H1 (cell line): Measurements from ENCODE around the gene WWC2. TPM values are rescaled to one million over a fixed set of nuclear protein-coding genes. Genes with fewer than 3 reads are reported as not detected.

Source experiments
- CTCF ChIA-PET: fragments of 300-600 bp; sonication (Branson Sonifier 250); formaldehyde crosslinking; loops from one replicate; lab custom pipeline; 2021; ENCODE audit not compliant: partially characterized antibody; lab: Charles Lee
- POLR2A ChIA-PET: fragments of 300-600 bp; sonication (Branson Sonifier 250); formaldehyde crosslinking; loops from one replicate; lab custom pipeline; 2021; ENCODE audit warnings: inconsistent platforms; ENCODE audit not compliant: partially characterized antibody; lab: Charles Lee
- DNase-seq, 2 experiments: peaks; one replicate each; pipeline versions ENCODE4 v3.0.0 to v3.0.0-alpha.2; 2010 to 2022; ENCODE audit warnings: low spot score in 2 of 2, low read depth in 1 of 2, mixed read lengths in 1 of 2
- FAIRE-seq: peaks from 2 replicates; lab custom pipeline; 2011; peaks lifted over from hg19 to GRCh38; lab: Jason Lieb, UNC
- H2AFZ ChIP-seq: 2 replicates; pipeline ENCODE4 v1.8.1; 2012; ENCODE audit warnings: low read length, inconsistent platforms
- H2AK5ac ChIP-seq: 2 replicates; pipeline ENCODE4 v1.6.1; 2013; ENCODE audit warnings: low read depth, low read length
- H2BK120ac ChIP-seq: replicated peaks from 2 replicates; pipeline ENCODE3; 2013; ENCODE audit warnings: low read depth, low read length, inconsistent platforms
- H2BK12ac ChIP-seq: 2 replicates; pipeline ENCODE4 v1.6.1; 2013; ENCODE audit warnings: low read depth, low read length
- H2BK15ac ChIP-seq: 2 replicates; pipeline ENCODE4 v1.6.1; 2013; ENCODE audit warnings: low read length
- H2BK20ac ChIP-seq: 2 replicates; pipeline ENCODE4 v1.6.1; 2013; ENCODE audit warnings: low read length
- H2BK5ac ChIP-seq: 2 replicates; pipeline ENCODE4 v1.6.1; 2013; ENCODE audit warnings: low read depth, low read length
- H3K14ac ChIP-seq: 2 replicates; pipeline ENCODE4 v1.6.1; 2013; ENCODE audit warnings: inconsistent platforms; ENCODE audit not compliant: insufficient read length
- H3K18ac ChIP-seq: 2 replicates; pipeline ENCODE4 v1.6.1; 2013; ENCODE audit warnings: low read length; ENCODE audit errors: extremely low read depth
- H3K23ac ChIP-seq: 2 replicates; pipeline ENCODE4 v1.6.1; 2013; ENCODE audit warnings: inconsistent platforms; ENCODE audit not compliant: insufficient read length
- H3K23me2 ChIP-seq: 2 replicates; pipeline ENCODE4 v1.6.1; 2013; ENCODE audit warnings: low read depth, low read length
- H3K27ac ChIP-seq: 2 replicates; pipeline ENCODE4 v1.6.1; 2011; ENCODE audit warnings: low read depth, low read length, inconsistent platforms
- H3K27me3 ChIP-seq, 4 experiments: replicated peaks in 1 of 4; 1 replicate in 1 of 4; 2 replicates in 3 of 4; pipeline versions ENCODE4 v1.6.1 to v1.8.1; 2011 to 2013; ENCODE audit warnings: low read length in 3 of 4, mild to moderate bottlenecking in 3 of 4, inconsistent platforms in 2 of 4, mixed read lengths in 2 of 4, moderate library complexity in 1 of 4; ENCODE audit not compliant: control insufficient read depth in 3 of 4, insufficient read depth in 3 of 4; ENCODE audit errors: extremely low read depth in 1 of 4
- H3K36me3 ChIP-seq, 4 experiments: 2 replicates each; pipeline versions ENCODE4 v1.6.1 to v1.8.1; 2011 to 2013; ENCODE audit warnings: mild to moderate bottlenecking in 4 of 4, low read length in 3 of 4, moderate library complexity in 2 of 4, control low read depth in 1 of 4, inconsistent platforms in 1 of 4; ENCODE audit not compliant: insufficient read depth in 4 of 4, control insufficient read depth in 2 of 4
- H3K4ac ChIP-seq: replicated peaks from 2 replicates; pipeline ENCODE3; 2013; ENCODE audit warnings: low read length, low read depth, mixed read lengths, inconsistent platforms; ENCODE audit not compliant: insufficient read length
- H3K4me1 ChIP-seq, 4 experiments: replicated peaks in 1 of 4; 1 replicate in 1 of 4; 2 replicates in 3 of 4; pipeline versions ENCODE4 v1.6.1 to v1.8.1; 2011 to 2013; ENCODE audit warnings: low read length in 3 of 4, inconsistent platforms in 2 of 4, mixed read lengths in 1 of 4; ENCODE audit not compliant: insufficient read depth in 4 of 4, control insufficient read depth in 3 of 4
- H3K4me2 ChIP-seq, 2 experiments: 2 replicates each; pipeline versions ENCODE4 v1.6.1 to v1.8.1; 2011 to 2013; ENCODE audit warnings: low read depth in 2 of 2, low read length in 2 of 2, control low read depth in 1 of 2, inconsistent platforms in 1 of 2, mild to moderate bottlenecking in 1 of 2; ENCODE audit not compliant: insufficient read depth in 1 of 2
- H3K4me3 ChIP-seq, 4 experiments: fragments of 200-600, 300-600 bp in 1 of 4; sonication (generic), shearing (Covaris generic), sonication (Bioruptor Twin) in 1 of 4; 2 replicates each; pipeline versions ENCODE4 v1.5.1 to v1.8.1; 2011 to 2016; ENCODE audit warnings: low read length in 4 of 4, low read depth in 3 of 4, control low read depth in 2 of 4, inconsistent platforms in 2 of 4, mild to moderate bottlenecking in 2 of 4, mixed read lengths in 1 of 4, moderate library complexity in 1 of 4; ENCODE audit not compliant: insufficient read depth in 2 of 4; ENCODE audit errors: extremely low read depth in 1 of 4
- H3K56ac ChIP-seq: replicated peaks from 2 replicates; pipeline ENCODE3; 2013; ENCODE audit warnings: low read depth, mild to moderate bottlenecking, mixed read lengths, low read length, inconsistent platforms; ENCODE audit not compliant: insufficient read length
- H3K79me1 ChIP-seq: 2 replicates; pipeline ENCODE4 v1.6.1; 2013; ENCODE audit warnings: low read depth, low read length, control low read depth
- H3K79me2 ChIP-seq, 2 experiments: 2 replicates each; pipeline versions ENCODE4 v1.6.1 to v1.8.1; 2012 to 2013; ENCODE audit warnings: low read length in 2 of 2, mild to moderate bottlenecking in 2 of 2, inconsistent platforms in 1 of 2; ENCODE audit not compliant: insufficient read depth in 2 of 2, control insufficient read depth in 1 of 2
- H3K9ac ChIP-seq, 4 experiments: replicated peaks in 1 of 4; 1 replicate in 1 of 4; 2 replicates in 3 of 4; pipeline versions ENCODE4 v1.6.1 to v1.8.1; 2011 to 2013; ENCODE audit warnings: low read depth in 3 of 4, low read length in 3 of 4, control low read depth in 2 of 4, mild to moderate bottlenecking in 2 of 4, moderate library complexity in 2 of 4, inconsistent platforms in 1 of 4; ENCODE audit errors: extremely low read depth in 1 of 4
- H3K9me3 ChIP-seq, 2 experiments: 2 replicates each; pipeline versions ENCODE4 v1.6.1 to v1.8.1; 2012 to 2013; ENCODE audit warnings: mild to moderate bottlenecking in 2 of 2, moderate library complexity in 2 of 2, control low read depth in 1 of 2, inconsistent platforms in 1 of 2, low read depth in 1 of 2, low read length in 1 of 2, mixed read lengths in 1 of 2; ENCODE audit not compliant: insufficient read depth in 2 of 2
- H4K20me1 ChIP-seq, 2 experiments: replicated peaks in 1 of 2; 2 replicates each; pipeline versions ENCODE3 to v1.8.1; 2011 to 2013; ENCODE audit warnings: inconsistent platforms in 2 of 2, low read length in 2 of 2, mild to moderate bottlenecking in 1 of 2; ENCODE audit not compliant: insufficient read depth in 2 of 2, control insufficient read depth in 1 of 2
- H4K5ac ChIP-seq: 2 replicates; pipeline ENCODE4 v1.6.1; 2013; ENCODE audit warnings: low read length, low read depth, mixed read lengths, inconsistent platforms; ENCODE audit not compliant: insufficient read length
- H4K8ac ChIP-seq: 2 replicates; pipeline ENCODE4 v1.8.0; 2013; ENCODE audit warnings: mild to moderate bottlenecking, moderate library complexity, low read length, inconsistent platforms; ENCODE audit not compliant: insufficient read depth; ENCODE audit errors: extremely low read depth
- H4K91ac ChIP-seq: replicated peaks from 2 replicates; pipeline ENCODE3; 2013; ENCODE audit warnings: low read length, mixed read lengths, inconsistent platforms; ENCODE audit not compliant: insufficient read length
- CHD1 ChIP-seq: IDR thresholded peaks from 2 replicates; pipeline ENCODE4 v1.6.1; 2012; ENCODE audit warnings: low read depth, low read length, improper control_type of control experiment
- GTF2F1 ChIP-seq: IDR thresholded peaks from 2 replicates; pipeline ENCODE4 v1.6.1; 2012; ENCODE audit warnings: low read depth, low read length, improper control_type of control experiment, borderline replicate concordance
- HDAC2 ChIP-seq, 2 experiments: fragments of 300-600 bp in 1 of 2; sonication (generic) in 1 of 2; IDR thresholded peaks; 2 replicates each; pipeline ENCODE4 v1.6.1; 2011 to 2012; ENCODE audit warnings: low read depth in 2 of 2, low read length in 2 of 2, mild to moderate bottlenecking in 2 of 2, moderate library complexity in 2 of 2, borderline replicate concordance in 1 of 2, inconsistent platforms in 1 of 2
- HDAC6 ChIP-seq: IDR thresholded peaks from one replicate; pipeline ENCODE4 v1.7.1; 2012; ENCODE audit warnings: low read depth, mild to moderate bottlenecking, inconsistent platforms, low read length, moderate library complexity
- JUN ChIP-seq: IDR thresholded peaks from 2 replicates; pipeline ENCODE4 v1.6.1; 2011; ENCODE audit warnings: low read depth, mild to moderate bottlenecking, improper control_type of control experiment, low read length
- KDM4A ChIP-seq: IDR thresholded peaks from one replicate; pipeline ENCODE4 v1.7.1; 2012; ENCODE audit warnings: low read depth, mild to moderate bottlenecking, moderate library complexity, low read length, inconsistent platforms; ENCODE audit not compliant: severe bottlenecking
- RBBP5 ChIP-seq: IDR thresholded peaks from 2 replicates; pipeline ENCODE4 v1.7.1; 2012; ENCODE audit warnings: low read depth, mild to moderate bottlenecking, inconsistent platforms, low read length, moderate library complexity, borderline replicate concordance
- SIN3A ChIP-seq, 2 experiments: IDR thresholded peaks in 1 of 2; conservative IDR thresholded peaks in 1 of 2; 2 replicates each; pipeline ENCODE4 v1.6.1; 2011 to 2012; ENCODE audit warnings: low read length in 2 of 2, improper control_type of control experiment in 1 of 2, low read depth in 1 of 2, mild to moderate bottlenecking in 1 of 2
- SP2 ChIP-seq: IDR thresholded peaks from 2 replicates; pipeline ENCODE4 v1.6.1; 2012; ENCODE audit warnings: mild to moderate bottlenecking, low read length, inconsistent platforms
- TAF7 ChIP-seq: optimal IDR thresholded peaks from 2 replicates; pipeline ENCODE3; 2011; ENCODE audit warnings: low read depth, mild to moderate bottlenecking, inconsistent platforms, low read length, moderate library complexity, borderline replicate concordance
- TBP ChIP-seq: IDR thresholded peaks from 2 replicates; pipeline ENCODE4 v1.6.1; 2011; ENCODE audit warnings: low read depth, low read length, improper control_type of control experiment
- YY1 ChIP-seq: IDR thresholded peaks from 2 replicates; pipeline ENCODE4 v1.6.1; 2011; ENCODE audit warnings: low read depth, mild to moderate bottlenecking, low read length
- WGBS, 2 experiments: shearing (Covaris generic) in 1 of 2; methylation state at CpG; one replicate each; pipeline versions ENCODE4 v1.1.6 to v1.1.7; 2013 to 2015; ENCODE audit warnings: low lambda C conversion rate in 2 of 2, mixed read lengths in 2 of 2, inconsistent platforms in 1 of 2, low coverage in 1 of 2, missing lambda C conversion rate in 1 of 2; ENCODE audit not compliant: insufficient replicate concordance in 2 of 2, insufficient coverage in 1 of 2, insufficient read length in 1 of 2; ENCODE audit errors: extremely low coverage in 1 of 2, missing lambda C conversion rate in 1 of 2; 5-methylcytosine and 5-hydroxymethylcytosine counted together
- polyA plus RNA-seq, 7 experiments: library from polyadenylated mRNA; depleted of rRNA in 3 of 7; stranded (reverse) in 5 of 7; unstranded in 2 of 7; fragments of >200 nt in 5 of 7; fragments of 200-250 nt in 2 of 7; gene quantifications; 1 replicate in 5 of 7; 2 replicates in 1 of 7; 4 replicates in 1 of 7; pipeline versions ENCODE4 v1.2.1 to v1.2.3, GENCODE V29; 2011 to 2013; ENCODE audit warnings: missing spikeins in 2 of 7, mixed read lengths in 2 of 7
- total RNA-seq: library from RNA; stranded (reverse); fragmentation: NEBNext Ultra II Directional; extraction: Animal tissue kit (Norgen Biotek cat#: 25700); gene quantifications from 2 replicates; pipeline ENCODE4 v1.2.1, GENCODE V29; 2021
- TF ChIP-seq, protein P1 (sequence below): IDR thresholded peaks from 2 replicates; pipeline ENCODE4 v1.6.1; 2012; ENCODE audit warnings: inconsistent platforms

The WWC2 gene
- total and polyA plus RNA-seq, 2 of the 8 experiments (the other 6 are each of a cell fraction or from before 2014, with no cell fraction given) = 17.6 to 135 TPM

- Histone ChIP-seq H2BK15ac (no peak overlapping the region), H4K8ac (no peak overlapping the region), H3K9me3 (peaks cover 4 to 7% of the 10 kb centered on the region in 2 experiments; a peak in 1 of 4 replicates), H3K18ac (no peak overlapping the region), H3K9ac (no peak overlapping the region), H2BK5ac (no peak overlapping the region), H3K4me1 (no peaks in the 10 kb centered on the region), H2BK120ac (no peak overlapping the region), H4K91ac (no peak overlapping the region), H3K4me2 (no peak overlapping the region), H3K14ac (no peak overlapping the region), H3K23ac (no peak overlapping the region), H3K27ac (no peak overlapping the region), H3K4me3 (no peak overlapping the region), H3K79me2 (no peaks in the 10 kb centered on the region), H2BK12ac (no peak overlapping the region), H3K79me1 (no peaks in the 10 kb centered on the region), H2AK5ac (no peak overlapping the region), H4K20me1 (no peaks in the 10 kb centered on the region), H3K36me3 (peaks cover 14 to 84% (median 55%) of the 10 kb centered on the region in 4 experiments), H3K23me2 (no peaks in the 10 kb centered on the region), H3K4ac (no peak overlapping the region), H3K56ac (no peak overlapping the region), H2AFZ (no peak overlapping the region), H4K5ac (no peak overlapping the region), H3K27me3 (no peaks in the 10 kb centered on the region), H2BK20ac (no peak overlapping the region)
- WGBS, 2 experiments = 94% methylated on average over 3 of the region's 3 CpGs; no CpG with 5 or more reads in 1 of the 2 experiments
- ChIA-PET CTCF (interaction anchor here (1.8 to 2.5 kb wide), 2 partner anchors 10 to 13 kb away, joined by 6 to 12 read pairs; no protein-coding TSS in a partner anchor), POLR2A (no interaction called here)
- FAIRE-seq (no peak), DNase-seq (no peak)
- TF ChIP-seq SIN3A (conservative IDR thresholded peaks at IDR 0.05 in 1 of 2, IDR thresholded peaks at IDR 0.05 in 1 of 2; ENCODE audit: low read depth in 1 of 2, low read length in 2 of 2) (no peak), YY1 (no peak), HDAC6 (no peak), RBBP5 (no peak), JUN (no peak), CHD1 (no peak), TAF7 (no peak), GTF2F1 (no peak), HDAC2 (IDR thresholded peaks at IDR 0.05; ENCODE audit: borderline replicate concordance in 1 of 2, low read depth in 2 of 2, low read length in 2 of 2) (no peak), KDM4A (no peak), SP2 (no peak), TBP (no peak)
- TF ChIP-seq, protein P1, sequence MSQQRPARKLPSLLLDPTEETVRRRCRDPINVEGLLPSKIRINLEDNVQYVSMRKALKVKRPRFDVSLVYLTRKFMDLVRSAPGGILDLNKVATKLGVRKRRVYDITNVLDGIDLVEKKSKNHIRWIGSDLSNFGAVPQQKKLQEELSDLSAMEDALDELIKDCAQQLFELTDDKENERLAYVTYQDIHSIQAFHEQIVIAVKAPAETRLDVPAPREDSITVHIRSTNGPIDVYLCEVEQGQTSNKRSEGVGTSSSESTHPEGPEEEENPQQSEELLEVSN = no peak
Measured at GRCh38 chr4:183272384-183272783, 173.3 kb downstream of the WWC2 start.
